Measurements from ENCODE around the gene SERP2.

DNA sequence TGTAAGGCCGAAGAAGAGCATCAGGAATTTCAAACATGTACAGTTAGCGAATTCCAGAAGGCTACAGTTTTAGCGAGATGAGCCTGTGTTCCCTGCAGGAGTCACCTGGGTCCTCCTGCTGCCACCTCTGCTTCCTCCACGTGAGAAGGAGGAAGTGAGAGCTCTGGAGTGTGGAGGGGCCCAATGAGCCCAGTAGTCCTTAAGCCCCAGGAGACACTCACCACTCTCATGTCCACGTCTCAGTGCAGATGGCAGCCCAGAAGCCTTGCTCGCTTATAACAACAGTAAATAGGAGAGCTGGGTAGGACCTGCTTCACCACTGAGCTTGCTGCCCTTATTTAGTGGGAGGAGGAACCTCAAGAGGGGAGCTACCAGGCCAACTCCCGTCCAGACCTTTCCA lies 44.3 kb downstream of the SERP2 start:
- TF ChIP-seq, protein P1, sequence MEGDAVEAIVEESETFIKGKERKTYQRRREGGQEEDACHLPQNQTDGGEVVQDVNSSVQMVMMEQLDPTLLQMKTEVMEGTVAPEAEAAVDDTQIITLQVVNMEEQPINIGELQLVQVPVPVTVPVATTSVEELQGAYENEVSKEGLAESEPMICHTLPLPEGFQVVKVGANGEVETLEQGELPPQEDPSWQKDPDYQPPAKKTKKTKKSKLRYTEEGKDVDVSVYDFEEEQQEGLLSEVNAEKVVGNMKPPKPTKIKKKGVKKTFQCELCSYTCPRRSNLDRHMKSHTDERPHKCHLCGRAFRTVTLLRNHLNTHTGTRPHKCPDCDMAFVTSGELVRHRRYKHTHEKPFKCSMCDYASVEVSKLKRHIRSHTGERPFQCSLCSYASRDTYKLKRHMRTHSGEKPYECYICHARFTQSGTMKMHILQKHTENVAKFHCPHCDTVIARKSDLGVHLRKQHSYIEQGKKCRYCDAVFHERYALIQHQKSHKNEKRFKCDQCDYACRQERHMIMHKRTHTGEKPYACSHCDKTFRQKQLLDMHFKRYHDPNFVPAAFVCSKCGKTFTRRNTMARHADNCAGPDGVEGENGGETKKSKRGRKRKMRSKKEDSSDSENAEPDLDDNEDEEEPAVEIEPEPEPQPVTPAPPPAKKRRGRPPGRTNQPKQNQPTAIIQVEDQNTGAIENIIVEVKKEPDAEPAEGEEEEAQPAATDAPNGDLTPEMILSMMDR (conservative IDR thresholded peaks at IDR 0.05 in 1 of 2, IDR thresholded peaks at IDR 0.05 in 1 of 2; ENCODE audit: low read depth in 1 of 2, low read length in 2 of 2) = no peak
- no peak for TF ChIP-seq EZH2 (IDR thresholded peaks at IDR 0.05; ENCODE audit: low read length, missing control alignments)

Data from fibroblast of lung (primary cell).